Measurements from ENCODE around the gene ABCC4. TPM values are rescaled to one million over a fixed set of nuclear protein-coding genes. Genes with fewer than 3 reads are reported as not detected.
A peak's percentile ranks its signal among the peaks of the same experiment; 100 is the strongest.

The ABCC4 gene
- total and polyA plus RNA-seq, 4 donors, result 9.4 to 25.5 (median 16.0) TPM

DNA sequence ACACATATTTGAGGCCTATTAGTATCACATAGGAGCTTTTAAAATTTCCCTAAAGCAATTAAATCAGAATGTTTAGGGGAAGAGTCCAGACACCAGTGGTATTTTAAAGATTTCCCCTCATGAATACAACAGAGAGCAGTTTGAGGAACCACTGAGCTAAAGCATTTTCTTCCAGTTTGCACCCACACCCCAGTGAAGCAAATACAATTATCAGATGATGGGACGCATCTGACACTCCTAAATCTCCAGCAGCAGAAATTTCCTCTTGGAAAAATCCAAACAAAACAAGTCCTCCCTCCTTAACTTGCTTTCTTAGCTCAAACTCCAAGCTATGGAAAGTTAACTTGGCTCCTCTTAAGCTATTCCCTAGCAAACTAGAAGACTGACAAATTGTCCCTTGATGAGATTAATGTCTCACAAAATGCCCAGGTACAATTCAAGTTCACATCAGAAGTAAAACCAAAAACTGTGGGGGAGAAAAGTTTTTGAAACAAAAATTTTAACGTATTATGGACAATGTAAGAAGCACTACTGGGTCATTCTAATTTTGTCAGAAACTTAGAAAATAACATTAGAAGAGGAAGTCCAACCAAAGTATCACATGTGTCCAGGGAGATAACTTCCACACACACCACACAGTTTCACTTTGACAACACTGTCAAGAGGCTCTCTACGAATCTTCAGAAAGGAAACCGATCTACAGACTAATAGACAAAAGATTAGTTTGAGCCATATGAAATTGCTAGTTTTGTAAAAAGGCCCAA is 74.1 kb downstream of the ABCC4 start:
- no peaks in the 10 kb centered on the region for H3K36me3 ChIP-seq (ENCODE audit: control insufficient read depth, insufficient read depth, low read length)
- H3K27ac ChIP-seq (ENCODE audit: low read depth, low read length), result peak overlapping the region; percentile 40
- no peak overlapping the region for H3K4me3 ChIP-seq (ENCODE audit: low read depth, low read length)
- 0% methylated on average over 1 of the region's 4 CpGs for WGBS (ENCODE audit: insufficient coverage)
- DNase-seq (ENCODE audit: low read depth in 4 of 6, low spot score in 6 of 6), result no peak
- H3K9me3 ChIP-seq (ENCODE audit: control insufficient read depth, insufficient read depth, low read length), result no peaks in the 10 kb centered on the region
- H3K4me1 ChIP-seq (ENCODE audit: control insufficient read depth, insufficient read depth, low read length), result no peaks in the 10 kb centered on the region
- H3K27me3 ChIP-seq (ENCODE audit: control insufficient read depth, insufficient read depth, low read length), result no peaks in the 10 kb centered on the region

DNA sequence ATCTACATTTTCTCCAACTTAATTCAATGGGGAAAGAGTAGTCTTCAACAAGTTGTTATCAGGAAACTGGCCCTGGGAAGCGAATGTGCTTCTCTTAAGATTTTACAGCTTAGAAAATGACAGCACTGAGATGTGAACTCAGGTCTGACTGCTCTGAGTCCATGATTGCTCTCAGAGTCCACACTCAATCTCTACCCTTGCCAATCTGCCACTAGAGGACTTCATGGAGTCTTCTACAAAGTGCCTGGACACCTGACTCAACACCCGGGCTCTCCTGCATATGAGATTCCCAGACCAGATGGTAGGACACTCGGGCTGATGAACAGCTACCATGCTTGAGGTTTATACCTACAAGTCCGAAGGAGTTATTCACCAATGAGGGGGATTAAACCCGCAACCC is 74.8 kb downstream of the ABCC4 start:
- H3K4me1 ChIP-seq (ENCODE audit: control insufficient read depth, insufficient read depth, low read length), result no peaks in the 10 kb centered on the region
- 94% methylated on average over 3 of the region's 5 CpGs for WGBS (ENCODE audit: insufficient coverage)
- no peaks in the 10 kb centered on the region for H3K9me3 ChIP-seq (ENCODE audit: control insufficient read depth, insufficient read depth, low read length)
- H3K27ac ChIP-seq (ENCODE audit: low read depth, low read length), result peak overlapping the region; percentile 40
- H3K4me3 ChIP-seq (ENCODE audit: low read depth, low read length), result no peak overlapping the region
- H3K27me3 ChIP-seq (ENCODE audit: control insufficient read depth, insufficient read depth, low read length), result no peaks in the 10 kb centered on the region
- no peaks in the 10 kb centered on the region for H3K36me3 ChIP-seq (ENCODE audit: control insufficient read depth, insufficient read depth, low read length)
- no peak for DNase-seq (ENCODE audit: low read depth in 4 of 6, low spot score in 6 of 6)

DNA sequence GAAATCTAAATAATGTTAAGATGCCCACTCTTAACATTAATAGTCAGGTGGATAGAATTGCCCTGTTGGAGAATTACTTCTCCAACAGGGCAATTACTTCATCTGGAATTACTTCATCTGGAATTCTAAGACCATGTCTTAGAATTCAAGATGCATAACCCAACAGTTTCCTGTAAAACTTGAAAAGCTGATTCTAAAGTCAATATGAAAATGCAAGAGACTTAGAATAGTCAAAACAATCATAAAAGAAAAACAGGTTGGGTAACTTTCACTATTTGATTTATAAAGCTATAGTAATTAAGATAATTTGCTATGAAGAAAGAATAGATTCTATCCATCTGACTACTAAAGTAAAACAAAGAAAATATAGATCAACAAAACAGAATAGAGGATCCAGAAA is 75.2 kb downstream of the ABCC4 start:
- H3K27ac ChIP-seq (ENCODE audit: low read depth, low read length), result no peak overlapping the region
- H3K36me3 ChIP-seq (ENCODE audit: control insufficient read depth, insufficient read depth, low read length), result no peaks in the 10 kb centered on the region
- no peaks in the 10 kb centered on the region for H3K9me3 ChIP-seq (ENCODE audit: control insufficient read depth, insufficient read depth, low read length)
- no peak for DNase-seq (ENCODE audit: low read depth in 4 of 6, low spot score in 6 of 6)
- H3K4me3 ChIP-seq (ENCODE audit: low read depth, low read length), result no peak overlapping the region
- no peaks in the 10 kb centered on the region for H3K27me3 ChIP-seq (ENCODE audit: control insufficient read depth, insufficient read depth, low read length)
- H3K4me1 ChIP-seq (ENCODE audit: control insufficient read depth, insufficient read depth, low read length), result no peaks in the 10 kb centered on the region

DNA sequence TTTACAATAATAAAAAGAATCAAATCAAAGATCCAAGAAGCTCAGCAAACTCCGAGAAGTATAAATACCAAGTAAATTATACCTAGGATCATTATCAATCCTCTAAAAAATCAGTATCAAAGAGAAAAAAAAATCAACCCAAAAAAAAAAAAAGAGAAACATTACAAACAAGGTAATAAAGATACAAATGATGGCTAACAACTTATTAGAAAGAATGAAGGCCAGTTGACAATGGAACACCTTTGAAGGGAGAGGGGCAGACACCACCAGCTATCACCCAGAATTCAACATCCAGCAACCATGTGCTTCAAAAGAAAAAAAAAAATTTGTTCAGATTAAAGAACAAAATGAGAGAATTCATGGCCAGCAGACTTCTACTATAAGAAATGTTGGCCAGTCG is 77.2 kb downstream of the ABCC4 start:
- Histone ChIP-seq H3K4me1 (ENCODE audit: control insufficient read depth, insufficient read depth, low read length) (no peaks in the 10 kb centered on the region), H3K27me3 (ENCODE audit: control insufficient read depth, insufficient read depth, low read length) (no peaks in the 10 kb centered on the region), H3K36me3 (ENCODE audit: control insufficient read depth, insufficient read depth, low read length) (no peaks in the 10 kb centered on the region), H3K27ac (ENCODE audit: low read depth, low read length) (no peak overlapping the region), H3K9me3 (ENCODE audit: control insufficient read depth, insufficient read depth, low read length) (no peaks in the 10 kb centered on the region), H3K4me3 (ENCODE audit: low read depth, low read length) (no peak overlapping the region)
- DNase-seq (ENCODE audit: low read depth in 4 of 6, low spot score in 6 of 6), result no peak
- no CpG with 5 or more reads among the region's 2 CpGs for WGBS (ENCODE audit: insufficient coverage)

DNA sequence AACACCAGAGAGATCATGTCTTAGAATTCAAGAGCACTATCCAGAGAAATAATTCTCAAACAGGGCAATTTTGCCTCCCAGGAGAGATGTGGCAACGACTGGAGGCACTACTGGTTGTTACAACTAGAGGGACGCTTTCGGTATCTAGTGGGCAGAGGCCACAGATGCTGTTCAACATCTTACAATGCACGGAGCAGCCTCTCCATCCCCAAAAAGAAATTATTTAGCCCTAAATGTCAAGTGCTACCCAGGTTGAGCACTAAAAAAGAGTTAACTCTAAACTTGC is 78.6 kb downstream of the ABCC4 start:
- DNase-seq (ENCODE audit: low read depth in 4 of 6, low spot score in 6 of 6), result no peak
- Histone ChIP-seq H3K4me3 (ENCODE audit: low read depth, low read length) (no peak overlapping the region), H3K27me3 (ENCODE audit: control insufficient read depth, insufficient read depth, low read length) (no peaks in the 10 kb centered on the region), H3K9me3 (ENCODE audit: control insufficient read depth, insufficient read depth, low read length) (no peaks in the 10 kb centered on the region), H3K36me3 (ENCODE audit: control insufficient read depth, insufficient read depth, low read length) (no peaks in the 10 kb centered on the region), H3K27ac (ENCODE audit: low read depth, low read length) (no peak overlapping the region), H3K4me1 (ENCODE audit: control insufficient read depth, insufficient read depth, low read length) (no peaks in the 10 kb centered on the region)
- 100% methylated on average over 3 of the region's 4 CpGs for WGBS (ENCODE audit: insufficient coverage)

DNA sequence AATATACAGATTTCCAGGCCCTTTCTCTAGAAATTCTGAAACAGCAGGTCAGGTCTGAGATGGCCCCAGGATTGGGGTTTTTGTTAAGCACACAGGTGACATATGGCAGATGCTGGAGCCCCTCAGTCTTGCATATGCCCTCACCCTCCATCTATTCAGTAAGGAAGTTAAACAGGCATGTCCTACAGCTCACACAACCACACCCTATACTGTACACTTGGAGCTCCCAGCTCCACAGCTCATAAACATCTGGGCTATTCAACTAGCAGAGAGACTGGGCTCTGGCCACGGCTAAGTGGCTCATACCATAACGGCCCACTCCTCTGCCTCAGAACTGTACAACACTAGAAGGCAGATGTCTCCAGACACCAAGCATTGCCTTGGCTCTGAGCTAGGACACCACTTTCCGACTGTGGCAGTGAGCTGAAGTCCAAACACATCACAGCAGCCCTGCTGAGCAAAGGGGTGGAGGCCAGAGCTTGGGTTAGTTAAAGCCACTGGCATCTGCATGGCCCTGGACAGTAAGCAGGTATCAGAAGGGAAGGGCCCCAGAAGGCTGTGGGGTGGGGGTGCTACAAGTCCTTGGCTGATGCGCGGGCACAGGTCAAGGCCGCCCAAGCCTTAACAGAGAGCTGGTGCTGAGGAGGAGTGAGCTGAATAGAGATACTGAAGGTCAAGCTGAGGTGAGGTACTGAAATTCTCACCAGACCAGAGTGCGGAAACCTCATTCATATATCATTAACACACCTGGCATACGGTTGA is 79.1 kb downstream of the ABCC4 start:
- WGBS (ENCODE audit: insufficient coverage), result 91% methylated on average over 7 of the region's 8 CpGs
- Histone ChIP-seq H3K9me3 (ENCODE audit: control insufficient read depth, insufficient read depth, low read length) (no peaks in the 10 kb centered on the region), H3K36me3 (ENCODE audit: control insufficient read depth, insufficient read depth, low read length) (no peaks in the 10 kb centered on the region), H3K27me3 (ENCODE audit: control insufficient read depth, insufficient read depth, low read length) (no peaks in the 10 kb centered on the region), H3K27ac (ENCODE audit: low read depth, low read length) (no peak overlapping the region), H3K4me3 (ENCODE audit: low read depth, low read length) (no peak overlapping the region), H3K4me1 (ENCODE audit: control insufficient read depth, insufficient read depth, low read length) (no peaks in the 10 kb centered on the region)
- no peak for DNase-seq (ENCODE audit: low read depth in 4 of 6, low spot score in 6 of 6)

DNA sequence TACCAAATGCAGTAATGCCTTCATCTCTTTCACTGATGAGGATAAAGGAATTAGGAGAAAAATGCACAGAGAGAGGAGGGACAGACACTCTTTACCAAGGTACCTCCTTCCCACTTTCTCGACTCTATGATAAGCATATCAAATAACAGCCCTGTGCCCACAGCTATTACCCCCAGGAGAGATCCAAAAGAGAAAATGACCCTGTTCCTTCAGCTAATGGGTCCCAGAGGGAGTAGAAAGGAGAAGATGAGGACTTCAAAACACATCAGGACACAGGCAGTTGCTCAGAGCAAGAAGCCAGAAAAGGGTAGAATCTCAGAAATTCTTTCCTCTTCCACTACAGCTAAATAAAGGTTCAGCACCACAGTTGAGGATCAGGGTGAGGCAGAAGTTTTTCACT is 80.6 kb downstream of the ABCC4 start:
- WGBS (ENCODE audit: insufficient coverage), result no CpG with 5 or more reads among the region's 1 CpG
- Histone ChIP-seq H3K27me3 (ENCODE audit: control insufficient read depth, insufficient read depth, low read length) (no peaks in the 10 kb centered on the region), H3K36me3 (ENCODE audit: control insufficient read depth, insufficient read depth, low read length) (no peaks in the 10 kb centered on the region), H3K27ac (ENCODE audit: low read depth, low read length) (no peak overlapping the region), H3K4me1 (ENCODE audit: control insufficient read depth, insufficient read depth, low read length) (no peaks in the 10 kb centered on the region), H3K9me3 (ENCODE audit: control insufficient read depth, insufficient read depth, low read length) (no peaks in the 10 kb centered on the region), H3K4me3 (ENCODE audit: low read depth, low read length) (no peak overlapping the region)
- no peak for DNase-seq (ENCODE audit: low read depth in 4 of 6, low spot score in 6 of 6)

DNA sequence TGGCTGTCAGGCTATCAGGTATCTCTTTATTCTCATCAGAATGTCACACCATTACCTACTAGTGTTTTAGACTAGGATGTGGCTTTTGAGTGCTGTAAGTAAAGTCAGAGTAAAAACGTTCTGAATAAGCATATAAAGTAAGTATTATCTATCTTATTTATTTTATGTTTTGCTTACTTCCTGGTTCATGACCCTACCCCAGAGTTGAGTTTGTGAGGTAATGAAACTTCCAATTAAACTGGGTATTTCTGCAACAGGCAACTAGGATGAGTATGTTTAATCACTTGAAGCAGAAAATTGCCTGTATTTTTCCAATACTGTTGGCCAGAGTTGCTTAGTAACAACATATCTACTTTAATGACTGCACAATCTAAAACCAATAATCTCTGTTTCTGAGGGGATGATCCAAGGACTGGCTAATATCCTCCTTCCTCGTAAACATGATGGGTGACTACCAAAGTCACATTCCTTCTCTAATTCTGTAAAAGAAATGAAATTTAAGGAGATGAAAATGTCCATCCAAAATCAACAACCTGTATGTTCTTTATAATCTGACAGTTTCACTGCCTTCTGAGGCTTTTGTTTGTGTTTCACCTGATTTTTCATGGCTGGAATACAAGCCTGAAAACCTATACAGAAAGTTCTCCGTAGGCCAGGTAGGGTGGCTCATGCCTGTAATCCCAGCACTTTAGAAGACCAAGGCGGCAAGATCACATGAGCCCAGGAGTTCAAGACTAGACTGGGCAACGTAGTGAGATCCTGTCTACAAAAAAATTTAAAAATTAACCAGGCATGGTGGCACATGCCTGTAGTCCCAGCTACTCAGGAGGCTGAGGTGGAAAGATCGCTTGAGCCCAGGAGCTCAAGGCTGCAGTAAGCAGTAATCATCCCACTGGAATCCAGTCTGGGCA is 83.1 kb downstream of the ABCC4 start:
- no peaks in the 10 kb centered on the region for H3K9me3 ChIP-seq (ENCODE audit: control insufficient read depth, insufficient read depth, low read length)
- H3K27ac ChIP-seq (ENCODE audit: low read depth, low read length), result no peak overlapping the region
- no peaks in the 10 kb centered on the region for H3K27me3 ChIP-seq (ENCODE audit: control insufficient read depth, insufficient read depth, low read length)
- H3K4me3 ChIP-seq (ENCODE audit: low read depth, low read length), result no peak overlapping the region
- DNase-seq (ENCODE audit: low read depth in 4 of 6, low spot score in 6 of 6), result peak in 1 of 6 donors; percentile 23
- no peaks in the 10 kb centered on the region for H3K36me3 ChIP-seq (ENCODE audit: control insufficient read depth, insufficient read depth, low read length)
- WGBS (ENCODE audit: insufficient coverage), result 73% methylated on average over 4 of the region's 6 CpGs
- no peaks in the 10 kb centered on the region for H3K4me1 ChIP-seq (ENCODE audit: control insufficient read depth, insufficient read depth, low read length)

DNA sequence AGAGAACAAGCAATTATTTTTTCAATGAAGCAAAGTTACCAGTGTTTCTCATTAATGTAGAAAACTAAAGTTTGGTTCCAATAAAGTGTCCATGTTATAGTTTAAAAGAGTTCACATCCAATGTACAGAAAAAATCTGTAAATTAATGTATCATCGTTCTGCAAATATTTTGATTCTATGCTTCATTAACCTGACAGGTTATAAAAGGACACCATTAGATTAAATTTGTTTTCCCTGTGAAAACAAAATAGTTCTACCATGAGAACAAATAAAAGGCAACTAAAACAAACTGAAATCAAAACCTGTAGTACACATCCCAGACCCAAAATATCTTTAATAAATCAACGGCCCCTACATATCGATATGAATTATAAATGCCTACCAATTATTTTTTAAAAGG is 85.1 kb downstream of the ABCC4 start:
- Histone ChIP-seq H3K27ac (ENCODE audit: low read depth, low read length) (no peak overlapping the region), H3K9me3 (ENCODE audit: control insufficient read depth, insufficient read depth, low read length) (no peaks in the 10 kb centered on the region), H3K36me3 (ENCODE audit: control insufficient read depth, insufficient read depth, low read length) (no peaks in the 10 kb centered on the region), H3K4me1 (ENCODE audit: control insufficient read depth, insufficient read depth, low read length) (no peaks in the 10 kb centered on the region), H3K27me3 (ENCODE audit: control insufficient read depth, insufficient read depth, low read length) (no peaks in the 10 kb centered on the region), H3K4me3 (ENCODE audit: low read depth, low read length) (no peak overlapping the region)
- DNase-seq (ENCODE audit: low read depth in 4 of 6, low spot score in 6 of 6), result no peak
- no CpG with 5 or more reads among the region's 3 CpGs for WGBS (ENCODE audit: insufficient coverage)

All from spinal cord (tissue), 10 donors.